Endothelial cell of umbilical vein (primary cell): Measurements from ENCODE around the gene RNF130. TPM values are rescaled to one million over a fixed set of nuclear protein-coding genes. Genes with fewer than 3 reads are reported as not detected.

Experiments
- BruUV-seq: library from RNA; stranded (reverse); fragments of 400-500 nt; replicated peaks from 2 replicates; lab custom pipeline; 2021; lab: Mats Ljungman, UMichigan
- CTCF ChIA-PET: fragments of 300-600, 350-600 bp; sonication (Branson Sonifier 250); formaldehyde crosslinking; loops from one replicate; lab custom pipeline; 2021; ENCODE audit warnings: antibody characterized with exemption, inconsistent platforms; lab: Charles Lee
- POLR2A ChIA-PET: fragments of 300-600, 350-600 bp; sonication (Branson Sonifier 250); formaldehyde crosslinking; loops from one replicate; lab custom pipeline; 2021; ENCODE audit warnings: antibody characterized with exemption, inconsistent platforms; lab: Charles Lee
- DNase-seq: peaks from one replicate; pipeline ENCODE4 v3.0.0-alpha.2; 2011; ENCODE audit warnings: low read depth, low spot score
- FAIRE-seq: peaks from 2 replicates; lab custom pipeline; 2011; peaks lifted over from hg19 to GRCh38; lab: Jason Lieb, UNC
- H2AFZ ChIP-seq: 2 replicates; pipeline ENCODE4 v1.6.0; 2012; ENCODE audit warnings: low read depth, low read length, control low read depth, inconsistent platforms
- H3K27ac ChIP-seq: 2 replicates; pipeline ENCODE4 v1.5.1; 2011; ENCODE audit warnings: low read depth, mild to moderate bottlenecking, control low read depth, low read length, moderate library complexity; ENCODE audit not compliant: insufficient read depth
- H3K27me3 ChIP-seq, 2 experiments: 2 replicates each; pipeline versions ENCODE4 v1.6.0 to v1.6.1; 2011; ENCODE audit warnings: low read length in 2 of 2, mixed read lengths in 1 of 2; ENCODE audit not compliant: control insufficient read depth in 2 of 2, insufficient read depth in 2 of 2
- H3K36me3 ChIP-seq, 2 experiments: 2 replicates in 1 of 2; 3 replicates in 1 of 2; pipeline ENCODE4 v1.5.1; 2011; ENCODE audit warnings: low read length in 2 of 2, mild to moderate bottlenecking in 1 of 2, moderate library complexity in 1 of 2; ENCODE audit not compliant: control insufficient read depth in 2 of 2, insufficient read depth in 2 of 2; ENCODE audit errors: extremely low read depth in 1 of 2
- H3K4me1 ChIP-seq: 3 replicates; pipeline ENCODE4 v1.5.1; 2011; ENCODE audit warnings: mild to moderate bottlenecking, low read length; ENCODE audit not compliant: control insufficient read depth, insufficient read depth; ENCODE audit errors: extremely low read depth
- H3K4me2 ChIP-seq: 2 replicates; pipeline ENCODE4 v1.6.1; 2011; ENCODE audit warnings: low read length, control low read depth, mixed read lengths; ENCODE audit not compliant: insufficient read depth
- H3K4me3 ChIP-seq, 3 experiments: fragments of 200-600 bp in 1 of 3; sonication (generic), shearing (Covaris generic) in 1 of 3; replicated peaks in 1 of 3; 2 replicates each; pipeline ENCODE4 v1.5.1; 2011 to 2016; ENCODE audit warnings: control low read depth in 3 of 3, low read length in 3 of 3, mild to moderate bottlenecking in 2 of 3, inconsistent platforms in 1 of 3, low read depth in 1 of 3, moderate library complexity in 1 of 3; ENCODE audit not compliant: insufficient read depth in 1 of 3
- H3K79me2 ChIP-seq: 2 replicates; pipeline ENCODE4 v1.6.0; 2012; ENCODE audit warnings: low read length, inconsistent platforms; ENCODE audit not compliant: control insufficient read depth, insufficient read depth
- H3K9ac ChIP-seq: replicated peaks from 2 replicates; pipeline ENCODE3; 2011; ENCODE audit warnings: low read length, control low read depth; ENCODE audit not compliant: insufficient read depth; ENCODE audit errors: extremely low read depth
- H3K9me1 ChIP-seq: replicated peaks from 3 replicates; pipeline ENCODE4 v1.6.0; 2011; ENCODE audit warnings: mild to moderate bottlenecking, low read length; ENCODE audit not compliant: control insufficient read depth, insufficient read depth; ENCODE audit errors: extremely low read depth
- H3K9me3 ChIP-seq: replicated peaks from 2 replicates; pipeline ENCODE4 v1.5.1; 2012; ENCODE audit warnings: low read length, inconsistent platforms; ENCODE audit not compliant: control insufficient read depth, insufficient read depth
- H4K20me1 ChIP-seq: replicated peaks from 2 replicates; pipeline ENCODE3; 2011; ENCODE audit warnings: mild to moderate bottlenecking, low read length; ENCODE audit not compliant: control insufficient read depth, insufficient read depth; ENCODE audit errors: extremely low read depth
- EZH2 ChIP-seq: IDR thresholded peaks from 2 replicates; pipeline ENCODE4 v1.6.1; 2012; ENCODE audit warnings: borderline replicate concordance, low read depth, mild to moderate bottlenecking, moderate library complexity, low read length, inconsistent platforms; ENCODE audit not compliant: severe bottlenecking
- FOS ChIP-seq: IDR thresholded peaks from 2 replicates; pipeline ENCODE4 v1.6.1; 2011; ENCODE audit warnings: mild to moderate bottlenecking, low read length, moderate library complexity, borderline replicate concordance; ENCODE audit not compliant: insufficient read depth
- GATA2 ChIP-seq: IDR thresholded peaks from 2 replicates; pipeline ENCODE4 v1.7.0; 2011; ENCODE audit warnings: low read depth, mild to moderate bottlenecking, moderate library complexity, mixed read lengths, low read length; ENCODE audit not compliant: insufficient read length, insufficient read depth
- JUN ChIP-seq: IDR thresholded peaks from 2 replicates; pipeline ENCODE4 v1.6.1; 2011; ENCODE audit warnings: borderline replicate concordance, low read depth; ENCODE audit not compliant: insufficient read length, insufficient read depth
- MYC ChIP-seq: IDR thresholded peaks from one replicate; pipeline ENCODE4 v1.6.1; 2011; ENCODE audit warnings: mild to moderate bottlenecking, low read depth, low read length
- POLR2A ChIP-seq: IDR thresholded peaks from 2 replicates; pipeline ENCODE4 v1.6.1; 2012; ENCODE audit warnings: low read depth, mild to moderate bottlenecking, control low read depth, low read length
- POLR2AphosphoS5 ChIP-seq: IDR thresholded peaks from 2 replicates; pipeline ENCODE4 v1.6.1; 2012; ENCODE audit warnings: low read depth, mild to moderate bottlenecking, control low read depth, low read length, moderate library complexity; ENCODE audit not compliant: insufficient read depth
- dilution Hi-C: fragments of 300-500 bp; cut with MboI; formaldehyde crosslinking; loops from one replicate; pipeline ENCODE4 v1.15.0; 2019; ENCODE audit warnings: low sequenced_read_pairs; ENCODE audit not compliant: extremely low pct_ligation_motif_present
- intact Hi-C: fragments of 100-400 bp; cut with micrococcal nuclease; formaldehyde crosslinking; loops from one replicate; pipeline ENCODE4 v1.10.0; 2022
- polyA plus RNA-seq, 4 experiments: library from polyadenylated mRNA; depleted of rRNA in 3 of 4; stranded (reverse) in 3 of 4; unstranded in 1 of 4; fragments of >200 nt; gene quantifications; 2 replicates each; pipeline versions ENCODE4 v1.2.1 to v1.2.3, GENCODE V29; 2011 to 2012; ENCODE audit warnings: missing spikeins in 1 of 4
- total RNA-seq: library from RNA; stranded (reverse); gene quantifications from 2 replicates; pipeline ENCODE4 v1.2.3, GENCODE V29; 2021
- TF ChIP-seq, protein P1 (sequence below): IDR thresholded peaks from 2 replicates; pipeline ENCODE4 v1.6.1; 2011; ENCODE audit not compliant: insufficient read depth, insufficient read length
- TF ChIP-seq, protein P2 (sequence below), 2 donors: IDR thresholded peaks; 1 replicate in 1 of 2; 2 replicates in 1 of 2; pipeline ENCODE4 v1.5.1; 2011; ENCODE audit warnings: low read length in 2 of 2, mild to moderate bottlenecking in 2 of 2, moderate library complexity in 2 of 2, control low read depth in 1 of 2, inconsistent platforms in 1 of 2, low read depth in 1 of 2; ENCODE audit not compliant: insufficient read depth in 1 of 2; ENCODE audit errors: extremely low read depth in 1 of 2

The RNF130 gene
- total and polyA plus RNA-seq, 2 donors (not counting 3 experiments of a cell fraction or from before 2014, with no cell fraction given) = 43.0 to 43.1 TPM

GRCh38 chr5:180084638-180085561 is 13.3 kb upstream of the RNF130 start:
- Histone ChIP-seq H3K9me3 (no peaks in the 10 kb centered on the region), H3K9me1 (no peaks in the 10 kb centered on the region), H3K4me3 (no peak overlapping the region), H3K4me2 (no peak overlapping the region), H4K20me1 (no peaks in the 10 kb centered on the region), H3K36me3 (no peaks in the 10 kb centered on the region), H3K27me3 (peaks cover 5 to 6% of the 10 kb centered on the region in 2 experiments), H3K27ac (no peak overlapping the region), H3K4me1 (peaks cover 1% of the 10 kb centered on the region), H3K79me2 (no peaks in the 10 kb centered on the region), H2AFZ (no peak overlapping the region), H3K9ac (no peak overlapping the region)
- no TSS peak for BruUV-seq
- dilution Hi-C loops (no loop called here), intact Hi-C loops (no loop called here)
- POLR2A ChIA-PET = no interaction called here
- FAIRE-seq (no peak), DNase-seq (no peak)
- CTCF ChIA-PET = no interaction called here
- no peak for TF ChIP-seq GATA2
- TF ChIP-seq POLR2AphosphoS5 = no peak
- TF ChIP-seq, protein P1, sequence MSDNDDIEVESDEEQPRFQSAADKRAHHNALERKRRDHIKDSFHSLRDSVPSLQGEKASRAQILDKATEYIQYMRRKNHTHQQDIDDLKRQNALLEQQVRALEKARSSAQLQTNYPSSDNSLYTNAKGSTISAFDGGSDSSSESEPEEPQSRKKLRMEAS = no peak
- TF ChIP-seq EZH2 = no peak
- no peak for TF ChIP-seq JUN
- no peak for TF ChIP-seq POLR2A
- TF ChIP-seq MYC = no peak
- TF ChIP-seq FOS = no peak
- TF ChIP-seq, protein P2, sequence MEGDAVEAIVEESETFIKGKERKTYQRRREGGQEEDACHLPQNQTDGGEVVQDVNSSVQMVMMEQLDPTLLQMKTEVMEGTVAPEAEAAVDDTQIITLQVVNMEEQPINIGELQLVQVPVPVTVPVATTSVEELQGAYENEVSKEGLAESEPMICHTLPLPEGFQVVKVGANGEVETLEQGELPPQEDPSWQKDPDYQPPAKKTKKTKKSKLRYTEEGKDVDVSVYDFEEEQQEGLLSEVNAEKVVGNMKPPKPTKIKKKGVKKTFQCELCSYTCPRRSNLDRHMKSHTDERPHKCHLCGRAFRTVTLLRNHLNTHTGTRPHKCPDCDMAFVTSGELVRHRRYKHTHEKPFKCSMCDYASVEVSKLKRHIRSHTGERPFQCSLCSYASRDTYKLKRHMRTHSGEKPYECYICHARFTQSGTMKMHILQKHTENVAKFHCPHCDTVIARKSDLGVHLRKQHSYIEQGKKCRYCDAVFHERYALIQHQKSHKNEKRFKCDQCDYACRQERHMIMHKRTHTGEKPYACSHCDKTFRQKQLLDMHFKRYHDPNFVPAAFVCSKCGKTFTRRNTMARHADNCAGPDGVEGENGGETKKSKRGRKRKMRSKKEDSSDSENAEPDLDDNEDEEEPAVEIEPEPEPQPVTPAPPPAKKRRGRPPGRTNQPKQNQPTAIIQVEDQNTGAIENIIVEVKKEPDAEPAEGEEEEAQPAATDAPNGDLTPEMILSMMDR (IDR thresholded peaks at IDR 0.05; ENCODE audit: extremely low read depth in 1 of 2, insufficient read depth in 1 of 2, low read depth in 1 of 2, low read length in 2 of 2) = no peak
